ENCODE results near the gene MPZL1.
"Not testable (repeated sequence)": the region's sequence is repeated elsewhere in the genome, so short reads cannot be mapped to it uniquely, and the experiment has no call there.

Gene MPZL1

DNA sequence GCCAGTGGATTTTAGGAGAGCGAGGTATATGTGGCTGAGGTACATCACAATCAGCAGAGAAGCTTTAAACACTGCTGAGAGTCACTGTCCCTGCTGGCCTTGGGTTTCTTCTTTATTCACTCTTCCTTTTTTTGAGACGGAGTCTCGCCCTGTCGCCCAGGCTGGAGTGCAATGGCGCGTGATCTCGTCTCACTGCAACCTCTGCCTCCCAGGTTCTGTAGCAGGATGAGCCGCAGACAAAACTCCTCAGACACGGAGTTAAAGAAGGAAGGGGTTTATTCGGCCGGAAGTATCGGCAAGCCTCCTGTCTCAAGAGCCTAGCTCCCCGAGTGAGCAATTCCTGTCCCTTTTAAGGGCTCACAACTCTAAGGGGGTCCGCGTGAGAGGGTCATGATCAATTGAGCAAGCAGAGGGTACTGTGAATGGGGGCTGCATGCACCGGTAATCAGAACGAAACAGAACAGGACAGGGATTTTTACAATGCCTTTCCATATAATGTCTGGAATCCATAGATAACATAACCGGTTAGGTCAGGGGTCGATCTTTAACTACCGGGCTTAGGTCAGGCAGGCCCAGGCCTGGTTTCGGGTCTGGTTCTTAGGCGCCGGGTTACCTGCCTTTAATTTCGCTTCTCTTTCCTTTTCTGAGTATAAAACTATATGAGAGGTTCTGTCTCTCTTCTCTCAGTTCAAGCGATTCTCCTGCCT, 1.9 kb upstream of the MPZL1 start:
- DNase-seq: not testable (repeated sequence)

DNA sequence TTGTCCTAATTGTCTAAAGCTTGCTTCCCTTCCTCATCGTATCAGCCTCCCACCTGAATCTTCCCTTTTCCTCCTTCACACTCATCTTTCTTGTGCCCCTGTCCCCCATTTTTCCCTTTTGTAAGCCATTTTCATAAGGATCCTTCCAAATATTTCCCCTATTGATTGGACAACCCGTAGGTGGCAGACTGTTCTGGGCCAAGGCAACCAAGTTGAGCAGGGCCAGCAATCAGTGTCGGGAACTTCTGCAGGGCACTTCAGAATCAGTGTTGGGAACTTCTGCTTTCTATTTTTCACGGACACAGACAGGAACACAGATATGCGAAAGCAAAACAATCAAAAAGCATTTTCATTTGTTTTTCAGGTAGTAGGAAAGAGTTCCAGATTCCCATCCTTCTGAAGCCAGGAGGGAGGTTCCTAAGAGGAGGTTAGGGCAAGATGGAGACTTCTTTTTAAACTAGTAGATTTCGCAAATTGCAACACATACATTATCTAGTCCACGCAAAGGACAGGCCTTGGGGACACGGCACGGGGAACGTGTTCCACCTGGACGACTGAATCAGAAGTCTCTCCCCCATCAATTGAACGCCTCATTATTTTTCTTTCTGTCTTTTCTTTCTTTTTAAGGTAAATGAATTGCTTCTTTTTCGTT, 691 bp upstream of the MPZL1 start:
- no peak for DNase-seq

DNA sequence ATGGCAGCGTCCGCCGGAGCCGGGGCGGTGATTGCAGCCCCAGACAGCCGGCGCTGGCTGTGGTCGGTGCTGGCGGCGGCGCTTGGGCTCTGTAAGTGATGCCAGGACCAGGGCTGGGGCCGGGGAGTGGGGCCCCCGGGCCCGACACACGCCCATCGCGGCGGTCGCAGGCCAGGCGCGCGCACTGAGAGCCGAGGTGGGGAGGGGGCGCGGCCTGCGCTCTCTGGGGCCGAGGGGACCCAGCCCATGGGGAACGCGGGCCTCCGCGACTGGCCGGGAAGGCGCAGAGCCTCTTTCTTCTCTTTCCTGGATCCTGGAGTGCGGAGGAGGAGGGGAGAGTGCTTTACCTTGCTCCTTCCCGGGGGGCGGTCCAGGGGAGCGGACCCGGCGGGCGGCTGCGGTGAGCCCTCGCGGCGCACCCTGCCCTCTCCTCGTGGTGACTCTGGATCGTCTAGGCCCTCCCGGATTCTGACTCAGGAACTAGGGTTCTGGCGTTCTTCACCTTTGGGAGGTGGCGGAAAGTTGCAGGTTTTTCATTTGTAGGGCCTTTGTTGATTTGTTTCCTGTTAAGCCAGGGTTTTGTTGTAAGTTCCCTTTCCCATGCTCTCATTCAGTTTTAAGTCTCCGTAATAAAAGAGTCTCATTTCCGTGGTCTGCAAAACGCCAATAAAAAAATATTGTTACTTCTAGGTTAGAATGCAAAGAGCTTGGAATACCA, 529 bp downstream of the MPZL1 start:
- DNase-seq: peak; percentile 62

DNA sequence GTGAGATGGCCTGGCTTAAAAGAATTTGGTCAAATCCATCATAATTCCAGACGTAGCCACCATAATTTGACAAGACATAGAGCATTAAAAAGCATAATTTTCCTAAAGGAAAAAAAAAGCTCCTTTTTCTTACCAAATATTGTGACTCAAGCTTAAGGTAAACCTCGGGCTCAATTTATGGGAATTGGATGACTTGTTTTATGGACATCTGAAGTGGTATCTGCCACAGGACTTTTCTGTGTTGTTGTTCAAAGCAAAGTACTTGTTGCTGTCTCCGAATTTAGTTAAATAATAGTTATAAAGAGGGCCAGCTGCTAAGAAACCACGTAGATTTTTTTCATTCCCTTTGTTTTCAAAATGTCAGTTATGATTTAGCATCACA, 1.1 kb downstream of the MPZL1 start:
- DNase-seq: no peak

DNA sequence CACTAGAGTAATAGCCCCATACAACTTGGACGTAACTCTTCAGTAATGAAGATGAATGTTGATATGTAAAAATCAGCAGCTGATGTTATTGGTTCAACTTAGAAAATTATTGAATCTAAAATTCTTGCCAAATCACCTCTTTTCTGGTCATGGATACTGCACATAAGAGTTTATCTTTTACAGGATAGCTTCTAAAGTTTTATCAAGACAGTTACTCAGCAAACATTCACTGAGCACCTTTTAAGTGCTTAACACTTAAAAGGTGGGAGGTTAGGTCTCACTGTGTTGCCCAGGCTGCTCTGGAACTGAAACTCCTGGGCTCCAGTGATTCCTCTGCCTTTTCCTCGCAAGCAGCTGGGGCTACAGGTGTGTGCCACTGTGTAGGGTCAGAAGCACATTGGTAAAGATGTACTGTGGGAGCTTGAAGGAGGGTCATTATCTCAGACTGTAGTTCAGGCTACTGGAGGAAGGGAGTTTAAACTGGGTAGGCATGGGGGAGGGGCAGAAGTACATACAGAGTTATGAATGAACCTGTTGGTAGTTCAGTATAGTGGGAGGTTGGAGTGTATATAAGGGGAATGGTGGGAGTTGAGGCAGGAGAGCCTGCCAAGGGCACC, 2.0 kb downstream of the MPZL1 start:
- no peak for DNase-seq

DNA sequence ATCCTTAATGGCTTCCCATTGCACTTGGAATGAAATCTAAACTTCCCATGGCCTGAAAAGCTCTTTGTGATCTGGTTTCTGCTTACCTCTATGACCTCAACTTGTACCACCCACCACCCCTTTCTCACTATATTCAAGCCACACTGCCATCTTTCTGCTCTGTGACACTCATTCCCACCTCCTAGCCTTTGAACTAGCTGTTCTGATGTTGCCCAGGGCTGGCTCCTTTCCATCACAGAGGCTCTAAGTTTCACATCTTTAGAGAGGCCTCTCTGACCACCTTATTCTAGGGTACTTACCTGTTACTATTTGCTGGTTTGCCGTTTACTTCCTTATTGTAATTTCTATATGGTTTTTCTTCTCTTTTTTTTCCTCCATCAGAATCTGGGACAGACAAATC, 4.2 kb downstream of the MPZL1 start:
- no peak for DNase-seq

DNA sequence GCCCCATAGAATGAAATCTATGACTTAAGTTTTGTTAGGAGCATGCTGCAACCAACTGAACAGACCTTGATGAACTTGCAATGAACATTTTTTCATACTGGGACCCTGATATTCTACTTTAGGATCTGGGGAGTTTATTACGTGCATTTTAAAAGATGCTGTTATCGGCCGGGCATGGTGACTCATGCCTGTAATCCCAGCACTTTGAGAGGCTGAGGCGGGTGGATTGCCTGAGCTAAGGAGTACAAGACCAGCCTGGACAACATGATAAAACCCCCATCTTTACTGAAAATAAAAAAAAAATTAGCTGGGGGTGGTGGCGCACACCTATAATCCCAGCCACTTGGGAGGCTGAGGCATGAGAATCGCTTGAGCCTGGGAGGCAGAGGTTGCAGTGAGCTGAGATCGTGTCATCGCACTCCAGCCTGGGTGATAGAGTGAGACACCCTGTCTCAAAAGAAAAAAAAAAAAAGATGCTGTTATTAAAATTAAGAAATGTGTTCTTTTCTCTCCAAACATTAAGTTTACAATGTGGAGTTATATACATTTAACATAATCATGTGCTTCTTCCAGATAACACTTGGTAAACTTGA, 7.1 kb downstream of the MPZL1 start:
- no peak for DNase-seq

DNA sequence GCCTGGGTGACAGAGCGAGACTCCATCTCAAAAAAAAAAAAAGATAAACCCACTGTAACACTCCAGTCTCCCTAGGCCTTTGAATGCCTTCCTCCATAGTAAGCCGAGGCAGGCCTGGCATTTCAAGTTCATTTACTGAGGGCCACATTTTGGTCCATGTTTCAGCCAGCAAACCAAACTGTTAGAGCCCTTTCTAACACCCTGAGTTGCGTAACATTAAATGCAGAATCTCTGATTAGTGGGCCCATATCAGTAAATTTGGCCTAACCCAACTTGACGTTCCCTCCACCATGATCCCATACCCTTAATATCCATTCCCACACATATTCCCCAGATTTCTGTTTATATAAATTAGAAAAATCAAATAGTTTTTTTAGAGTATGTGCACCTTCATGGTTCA, 12.4 kb downstream of the MPZL1 start:
- DNase-seq: no peak

DNA sequence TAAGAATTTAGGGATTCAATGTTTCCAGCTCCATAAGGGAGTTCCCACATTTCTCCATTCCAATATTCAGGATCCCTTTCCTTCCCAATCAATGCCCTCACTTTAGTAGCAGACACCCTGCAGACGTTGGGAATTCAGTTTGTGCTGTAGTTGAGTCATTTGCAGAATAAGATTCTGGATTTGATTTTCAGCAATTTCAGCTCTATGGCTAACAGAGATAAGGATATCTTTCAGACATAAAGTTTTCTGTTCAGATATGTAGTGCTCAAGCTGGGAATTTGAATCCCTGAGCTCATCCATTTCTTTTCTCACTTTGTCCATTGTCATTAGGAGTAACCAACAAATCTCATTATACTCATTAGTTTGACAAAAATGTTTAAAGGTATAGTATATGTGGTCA, 13.1 kb downstream of the MPZL1 start:
- DNase-seq: no peak

DNA sequence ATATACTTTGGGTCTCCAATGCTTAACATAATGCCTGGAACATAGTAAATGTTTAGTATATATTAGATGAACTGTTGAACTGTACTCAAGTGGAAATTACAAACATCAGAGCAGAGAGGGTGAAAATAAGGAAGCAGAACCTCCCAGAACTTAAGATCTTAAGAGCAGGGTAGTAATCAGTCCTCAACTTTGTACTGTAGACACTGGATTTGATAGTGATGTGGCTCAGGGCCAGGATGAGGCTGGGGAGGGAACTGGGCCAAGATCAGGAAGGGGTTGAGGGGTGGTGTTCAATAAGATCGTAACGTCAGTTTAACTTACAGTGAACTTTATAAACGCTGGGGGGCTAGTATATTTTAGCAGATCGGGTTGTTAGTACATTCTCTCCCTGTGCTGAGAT, 15.4 kb downstream of the MPZL1 start:
- no peak for DNase-seq

DNA sequence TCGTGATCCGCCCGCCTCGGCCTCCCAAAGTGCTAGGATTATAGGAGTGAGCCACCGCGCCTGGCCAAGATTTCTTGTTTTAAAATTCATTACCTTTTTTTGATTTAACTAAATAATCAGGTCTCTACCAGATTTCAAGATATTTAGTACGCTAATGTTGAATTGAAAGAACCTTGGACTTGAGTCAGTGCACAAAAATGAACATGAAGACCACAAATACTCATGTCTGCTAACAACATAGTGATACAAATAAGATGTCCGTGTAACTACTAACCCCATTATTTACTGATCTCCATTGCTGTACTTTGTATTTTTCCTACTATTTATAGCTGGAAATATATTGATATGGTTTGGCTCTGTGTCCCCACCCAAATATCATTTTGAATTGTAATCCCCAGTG, 16.4 kb downstream of the MPZL1 start:
- DNase-seq: no peak

DNA sequence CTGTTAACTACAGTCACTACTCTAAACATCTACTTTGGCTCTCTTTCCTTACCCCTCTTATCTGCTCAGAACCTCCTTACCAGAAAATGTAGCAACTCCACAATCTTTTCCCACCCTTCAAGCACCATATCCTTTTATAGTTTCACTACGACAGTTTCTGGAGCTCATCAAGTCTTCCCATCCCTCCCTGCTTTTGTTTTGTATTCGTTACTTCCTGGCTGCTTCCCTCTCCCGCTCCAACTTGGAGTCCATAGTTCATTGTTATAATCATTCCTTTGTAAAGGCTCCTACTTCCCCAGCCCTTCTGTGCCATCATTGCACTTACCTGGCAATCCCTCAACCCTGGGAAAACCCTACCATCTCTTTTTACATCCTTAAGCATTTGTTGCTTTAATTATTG, 18.0 kb downstream of the MPZL1 start:
- no peak for DNase-seq

DNA sequence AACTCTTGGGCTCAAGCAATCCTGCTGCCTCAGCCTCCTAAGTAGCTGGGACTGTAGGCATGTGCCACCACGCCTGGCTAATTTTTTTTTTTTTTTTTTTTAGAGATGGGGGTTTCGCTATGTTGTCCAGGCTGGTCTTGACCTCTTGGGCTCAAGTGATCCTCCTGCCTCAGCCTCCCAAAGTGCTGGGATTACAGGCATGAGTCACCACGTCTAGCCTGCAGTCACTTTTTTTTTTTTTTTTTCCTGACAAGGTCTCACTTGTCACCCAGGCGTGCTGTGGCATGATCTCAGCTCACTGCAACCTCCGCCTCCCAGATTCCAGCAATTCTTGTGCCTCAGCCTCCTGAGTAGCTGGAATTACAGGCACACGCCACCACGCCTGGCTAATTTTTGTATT, 19.3 kb downstream of the MPZL1 start:
- not testable (repeated sequence) for DNase-seq

DNA sequence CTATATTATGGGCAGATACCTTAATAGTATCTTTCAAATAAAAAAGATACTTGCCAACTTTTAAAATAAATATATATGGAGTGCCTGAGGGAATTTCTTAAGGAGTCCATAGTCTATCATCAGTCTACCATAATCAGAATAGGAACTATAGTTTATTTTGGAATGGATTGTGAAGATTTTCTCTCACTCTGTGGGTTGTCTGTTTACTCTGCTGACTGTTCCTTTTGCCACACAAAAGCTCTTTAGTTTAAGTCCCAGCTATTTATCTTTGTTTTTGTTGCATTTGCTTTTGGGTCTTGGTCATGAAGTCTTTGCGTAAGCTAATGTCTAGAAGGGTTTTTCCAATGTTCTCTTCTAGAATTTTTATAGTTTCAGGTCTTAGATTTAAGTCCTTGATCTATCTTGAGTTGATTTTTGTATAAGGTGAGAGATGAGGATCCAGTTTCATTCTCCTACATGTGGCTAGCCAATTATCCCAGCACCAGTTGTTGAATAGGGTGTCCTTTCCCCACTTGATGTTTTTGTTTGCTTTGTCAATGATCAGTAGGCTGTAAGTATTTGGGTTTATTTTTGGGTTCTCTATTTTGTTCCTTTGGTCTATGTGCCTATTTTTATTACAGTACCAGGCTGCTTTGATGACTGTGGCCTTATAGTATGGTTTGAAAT, 20.7 kb downstream of the MPZL1 start:
- not testable (repeated sequence) for DNase-seq

DNA sequence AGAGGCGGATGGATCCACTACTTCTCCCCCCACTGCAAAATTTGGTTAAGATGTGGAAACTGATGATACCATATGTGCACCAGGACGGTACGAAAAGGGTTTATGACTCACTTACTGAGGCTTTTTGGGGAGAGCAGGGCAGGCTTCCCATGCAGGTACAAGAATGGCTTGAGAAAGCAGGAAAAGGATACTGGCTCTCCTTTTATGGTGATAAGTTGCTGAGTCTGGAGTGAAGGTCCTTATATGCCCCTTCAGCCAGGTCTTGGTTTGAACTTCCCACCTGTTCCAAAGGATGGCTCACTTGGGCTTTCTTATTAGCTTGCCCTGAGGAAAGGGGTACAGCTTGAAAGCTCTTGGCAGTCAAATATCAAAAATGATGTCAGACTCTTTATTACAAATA, 23.1 kb downstream of the MPZL1 start:
- no peak for DNase-seq

DNA sequence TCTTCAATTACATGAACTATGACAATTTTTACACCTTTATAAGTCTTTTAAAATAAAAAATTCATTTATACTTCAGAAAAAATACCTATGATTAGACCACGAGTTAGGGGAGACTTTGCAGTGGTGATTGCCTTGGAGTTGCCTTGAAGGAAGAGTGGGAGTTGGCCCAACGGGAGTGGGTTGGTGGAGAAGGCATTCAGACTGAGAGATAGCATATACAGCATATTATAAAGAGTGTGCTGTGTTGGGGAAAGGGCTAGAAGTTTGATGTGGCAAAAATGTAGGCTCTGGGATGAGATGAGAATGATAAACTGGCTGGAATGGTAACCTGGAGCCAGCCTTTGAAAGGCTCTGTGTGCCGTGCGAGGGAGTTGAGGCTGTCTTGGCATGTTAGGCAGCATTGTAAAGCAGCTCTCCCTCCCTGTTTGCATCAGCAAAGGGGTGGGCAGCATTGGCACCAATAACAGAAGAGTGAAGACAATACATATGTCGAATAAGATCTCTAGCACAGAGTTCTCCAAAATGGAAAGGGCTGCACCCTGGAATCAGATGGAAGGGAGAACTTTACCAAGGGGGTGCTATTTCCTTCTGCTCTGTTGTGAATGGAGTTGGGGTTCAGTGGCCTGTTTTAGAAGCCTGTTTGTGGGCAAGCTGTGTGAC, 24.4 kb downstream of the MPZL1 start:
- no peak for DNase-seq

DNA sequence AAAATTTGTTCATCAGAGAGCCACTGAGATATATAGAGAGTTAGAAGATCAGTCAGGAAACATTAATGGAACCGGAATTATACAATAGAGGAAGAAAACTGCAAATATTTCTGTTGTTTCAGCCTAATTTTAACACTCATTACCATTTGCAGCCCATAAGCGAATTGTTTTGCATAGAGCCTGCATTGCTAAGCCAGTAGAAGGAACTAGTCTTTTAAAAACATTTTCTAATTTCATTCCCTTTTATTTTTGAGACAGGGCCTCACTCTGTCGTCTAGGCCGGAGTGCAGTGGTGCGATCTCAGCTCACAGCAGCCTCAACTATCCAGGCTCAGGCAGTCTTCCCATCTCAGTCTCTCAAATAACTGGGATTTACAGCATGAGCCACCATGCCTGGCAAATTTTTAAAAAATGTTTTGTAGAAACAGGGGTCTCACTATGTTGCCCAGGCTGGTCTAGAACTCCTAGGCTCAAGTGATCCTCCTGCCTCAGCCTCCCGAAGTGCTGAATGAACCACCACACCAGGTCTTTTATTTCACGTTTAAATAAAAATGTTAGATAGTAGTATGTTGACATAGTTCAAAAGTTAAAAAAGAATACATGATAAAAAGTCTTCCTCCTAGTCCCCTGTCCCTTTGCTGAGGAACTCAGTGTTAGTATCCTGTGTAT, 25.3 kb downstream of the MPZL1 start:
- DNase-seq: no peak

DNA sequence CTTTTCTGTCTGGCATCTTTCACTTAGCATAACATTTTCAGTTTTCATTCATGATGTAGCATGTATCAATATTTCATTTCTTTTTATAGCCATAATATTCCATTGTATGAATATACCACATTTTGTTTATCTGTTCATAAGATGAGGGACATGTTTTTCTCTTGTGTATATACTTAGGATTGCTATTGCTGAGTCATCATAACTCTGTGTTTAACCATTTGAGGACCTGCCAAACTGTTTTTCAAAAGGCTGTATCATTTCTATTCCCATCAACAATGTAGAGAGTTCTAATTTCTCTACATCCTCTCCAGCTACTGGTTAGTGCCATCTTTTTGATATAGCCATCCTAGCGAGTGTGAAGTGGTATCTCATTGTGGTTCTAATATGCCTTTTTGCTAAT, 26.2 kb downstream of the MPZL1 start:
- DNase-seq: no peak

DNA sequence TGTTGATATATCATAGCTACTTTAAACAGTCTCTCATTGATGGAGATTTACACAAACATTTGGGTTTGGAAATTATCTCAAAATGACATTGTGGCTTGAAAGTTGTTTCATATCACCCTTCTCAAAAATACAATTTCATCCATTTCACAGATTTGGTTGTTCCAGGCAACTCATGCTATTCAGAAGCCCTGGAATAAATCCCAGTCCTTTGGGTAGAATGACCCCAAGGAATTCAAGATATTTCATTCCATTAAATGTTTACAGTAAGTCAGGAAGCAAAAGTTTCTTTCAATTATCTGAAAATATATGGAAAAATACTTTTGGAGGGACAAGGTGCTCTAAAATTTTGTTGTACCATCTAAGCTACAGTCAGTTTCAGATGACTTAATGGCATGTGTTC, 27.1 kb downstream of the MPZL1 start:
- no peak for DNase-seq

DNA sequence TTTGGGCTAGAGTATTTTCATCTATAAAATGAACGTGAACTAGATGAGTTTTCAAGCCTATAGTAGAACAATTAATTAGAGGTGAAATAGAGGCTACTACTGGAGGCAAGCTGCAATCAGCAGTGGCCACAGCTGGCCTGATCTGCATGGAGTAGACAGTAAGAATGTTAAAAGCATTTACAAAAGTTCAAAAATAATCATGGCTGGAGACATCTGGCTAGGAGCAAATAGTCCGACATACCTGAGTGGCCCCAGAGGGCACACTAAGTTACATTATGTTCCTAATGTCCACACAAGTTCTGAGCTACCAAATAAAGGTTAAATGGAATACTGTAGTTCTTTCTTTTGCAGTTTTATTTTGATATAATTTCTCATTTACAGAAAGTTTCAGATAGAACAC, 28.0 kb downstream of the MPZL1 start:
- no peak for DNase-seq

DNA sequence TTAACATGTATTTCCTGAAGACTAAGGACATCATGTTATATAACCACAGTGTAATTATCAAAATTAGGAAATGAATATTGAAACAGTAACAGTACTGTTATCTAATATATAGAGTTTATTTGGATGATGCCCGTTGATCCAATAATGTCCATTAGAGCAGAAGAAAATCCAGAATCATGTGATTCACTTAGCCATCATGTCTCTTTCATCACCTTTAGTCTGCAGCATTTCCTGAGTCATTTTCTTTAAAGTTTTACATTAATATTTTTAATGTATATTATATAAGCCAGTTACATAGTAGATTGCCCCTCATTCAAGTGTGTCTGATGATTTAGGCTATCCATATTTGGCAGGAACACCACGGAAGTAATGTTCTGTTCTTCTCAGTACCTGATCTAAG, 28.9 kb downstream of the MPZL1 start:
- DNase-seq: no peak

DNA sequence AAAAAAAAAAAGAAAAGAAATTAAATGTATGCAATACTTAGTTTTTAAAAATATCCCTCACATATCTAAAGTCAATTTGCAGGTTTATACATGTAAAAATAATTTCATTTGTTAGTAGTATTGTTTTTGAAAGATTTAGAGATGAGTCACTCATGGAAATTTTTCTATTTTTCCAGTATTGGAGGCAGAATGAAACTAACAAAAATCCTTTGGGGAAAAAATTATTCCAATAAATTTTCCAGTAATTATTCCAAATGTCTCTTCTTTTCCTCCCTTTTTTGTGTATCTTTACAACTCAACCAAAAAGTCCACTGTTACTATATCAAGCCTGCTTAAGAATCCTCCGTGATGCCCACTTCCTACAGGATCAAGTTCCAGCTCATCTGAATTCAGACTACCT, 29.9 kb downstream of the MPZL1 start:
- DNase-seq: no peak

Measured in NCI-H1105 (cell line).